Epithelial cell of esophagus (primary cell): ENCODE data around the gene RPS6KA3.
"Not testable (repeated sequence)": the region's sequence is repeated elsewhere in the genome, so short reads cannot be mapped to it uniquely, and the experiment has no call there.

Source experiments
- DNase-seq: peaks from one replicate; pipeline ENCODE4 v3.0.0; 2010; ENCODE audit warnings: low read depth
- H3K4me3 ChIP-seq: 2 replicates; pipeline ENCODE4 v1.5.1; 2011; ENCODE audit warnings: mild to moderate bottlenecking, low read length, control low read depth
- CTCF ChIP-seq: IDR thresholded peaks from 2 replicates; pipeline ENCODE4 v1.5.1; 2011; ENCODE audit warnings: low read depth, mild to moderate bottlenecking, low read length, control low read depth, inconsistent platforms; ENCODE audit not compliant: insufficient read depth; ENCODE audit errors: missing control alignments

Gene RPS6KA3

GRCh38 chrX:20181598-20182329 is 84.9 kb downstream of the RPS6KA3 start:
- TF ChIP-seq CTCF = no peak
- DNase-seq = no peak
- no peak overlapping the region for H3K4me3 ChIP-seq

GRCh38 chrX:20177093-20177492 is 89.6 kb downstream of the RPS6KA3 start:
- no peak for DNase-seq
- H3K4me3 ChIP-seq = no peak overlapping the region
- TF ChIP-seq CTCF = no peak

- TF ChIP-seq CTCF = no peak
These were observed 92.9 kb downstream of the RPS6KA3 start for GRCh38 chrX:20173856-20174255.

GRCh38 chrX:20173313-20173712 is 93.4 kb downstream of the RPS6KA3 start:
- DNase-seq = no peak
- TF ChIP-seq CTCF = no peak
- no peak overlapping the region for H3K4me3 ChIP-seq

More at GRCh38 chrX:20173856-20174255, 92.9 kb downstream of the RPS6KA3 start:
- no peak for DNase-seq
- H3K4me3 ChIP-seq = no peak overlapping the region

GRCh38 chrX:20171887-20172286 is 94.8 kb downstream of the RPS6KA3 start:
- H3K4me3 ChIP-seq = no peak overlapping the region
- DNase-seq = no peak
- no peak for TF ChIP-seq CTCF

GRCh38 chrX:20162516-20162915 is 104.2 kb downstream of the RPS6KA3 start:
- DNase-seq, H3K4me3 ChIP-seq: not testable (repeated sequence)

GRCh38 chrX:20159797-20160385 is 106.8 kb downstream of the RPS6KA3 start:
- TF ChIP-seq CTCF = no peak
- peak; percentile 16 for DNase-seq
- no peak overlapping the region for H3K4me3 ChIP-seq
